Measurements from ENCODE around the gene HES1. TPM values are rescaled to one million over a fixed set of nuclear protein-coding genes. Genes with fewer than 3 reads are reported as not detected.

The HES1 gene
- total and polyA plus RNA-seq, 9 donors = 16.7 to 116 (median 35.0) TPM

- no peaks in the 10 kb centered on the region for H3K9me3 ChIP-seq
- no peaks in the 10 kb centered on the region for H3K36me3 ChIP-seq
- no peaks in the 10 kb centered on the region for H3K27me3 ChIP-seq
- peaks cover 2% of the 10 kb centered on the region for H3K4me1 ChIP-seq (ENCODE audit: insufficient read depth)
- intact Hi-C loops (cut with DNase I) = no loop called here
- H3K4me3 ChIP-seq = no peak overlapping the region
- no peak for TF ChIP-seq EP300 (IDR thresholded peaks at IDR 0.05)
- TF ChIP-seq, protein P1, sequence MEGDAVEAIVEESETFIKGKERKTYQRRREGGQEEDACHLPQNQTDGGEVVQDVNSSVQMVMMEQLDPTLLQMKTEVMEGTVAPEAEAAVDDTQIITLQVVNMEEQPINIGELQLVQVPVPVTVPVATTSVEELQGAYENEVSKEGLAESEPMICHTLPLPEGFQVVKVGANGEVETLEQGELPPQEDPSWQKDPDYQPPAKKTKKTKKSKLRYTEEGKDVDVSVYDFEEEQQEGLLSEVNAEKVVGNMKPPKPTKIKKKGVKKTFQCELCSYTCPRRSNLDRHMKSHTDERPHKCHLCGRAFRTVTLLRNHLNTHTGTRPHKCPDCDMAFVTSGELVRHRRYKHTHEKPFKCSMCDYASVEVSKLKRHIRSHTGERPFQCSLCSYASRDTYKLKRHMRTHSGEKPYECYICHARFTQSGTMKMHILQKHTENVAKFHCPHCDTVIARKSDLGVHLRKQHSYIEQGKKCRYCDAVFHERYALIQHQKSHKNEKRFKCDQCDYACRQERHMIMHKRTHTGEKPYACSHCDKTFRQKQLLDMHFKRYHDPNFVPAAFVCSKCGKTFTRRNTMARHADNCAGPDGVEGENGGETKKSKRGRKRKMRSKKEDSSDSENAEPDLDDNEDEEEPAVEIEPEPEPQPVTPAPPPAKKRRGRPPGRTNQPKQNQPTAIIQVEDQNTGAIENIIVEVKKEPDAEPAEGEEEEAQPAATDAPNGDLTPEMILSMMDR (IDR thresholded peaks at IDR 0.05) = no peak
- DNase-seq = no peak
- WGBS, 3 donors = 92 to 95% (median 93%) methylated on average over 10 of the region's 10 CpGs
- no peak overlapping the region for H3K27ac ChIP-seq
These were observed 40.0 kb upstream of the HES1 start for GRCh38 chr3:194095902-194096301.

DNA sequence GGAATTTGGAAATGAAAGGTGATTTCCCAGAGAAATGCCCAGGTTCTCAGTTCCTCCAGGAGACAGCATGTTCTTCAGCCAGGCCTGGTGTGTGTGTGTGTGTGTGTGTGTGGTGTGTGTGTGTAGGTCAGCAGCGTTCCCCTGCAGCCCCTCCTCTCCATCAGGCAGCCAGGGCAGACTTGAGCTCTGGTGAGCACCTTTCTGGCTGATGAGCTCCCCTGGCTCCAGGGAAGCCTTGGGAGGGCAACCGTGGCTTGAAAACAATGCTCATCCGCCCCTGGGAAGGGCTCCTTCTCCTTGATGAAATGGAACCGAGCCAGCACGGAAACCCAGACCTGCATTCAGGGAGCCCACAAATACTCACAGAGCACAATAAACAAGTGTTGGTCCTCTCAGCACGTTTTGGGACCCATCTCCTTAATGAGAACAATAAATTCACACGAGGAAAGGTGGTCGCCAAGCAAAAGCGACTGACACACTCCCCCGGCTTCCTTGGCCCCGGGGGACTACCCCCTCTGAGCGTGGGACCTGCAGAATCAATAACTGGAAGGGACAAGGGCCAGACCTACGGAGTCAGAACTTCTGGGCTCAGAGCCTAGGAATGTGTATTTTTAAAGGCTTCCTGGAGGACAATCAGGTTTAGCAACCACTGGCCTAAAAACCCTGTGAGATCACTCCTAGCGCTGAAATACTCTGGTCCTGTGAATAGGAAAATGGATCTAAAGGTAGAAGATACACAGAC, 38.6 kb upstream of the HES1 start:
- peak in 3 of 5 donors; percentile 24 to 52 (median 49) for DNase-seq
- no peak for TF ChIP-seq EP300 (IDR thresholded peaks at IDR 0.05)
- TF ChIP-seq, protein P1 (IDR thresholded peaks at IDR 0.05) = no peak
- H3K27me3 ChIP-seq = no peaks in the 10 kb centered on the region
- intact Hi-C loops (cut with DNase I) = no loop called here
- no peak overlapping the region for H3K27ac ChIP-seq
- no peaks in the 10 kb centered on the region for H3K36me3 ChIP-seq
- WGBS, 3 donors = 38 to 43% (median 42%) methylated on average over 14 of the region's 14 CpGs
- H3K9me3 ChIP-seq = no peaks in the 10 kb centered on the region
- no peak overlapping the region for H3K4me3 ChIP-seq
- H3K4me1 ChIP-seq (ENCODE audit: insufficient read depth) = peaks cover 2% of the 10 kb centered on the region

DNA sequence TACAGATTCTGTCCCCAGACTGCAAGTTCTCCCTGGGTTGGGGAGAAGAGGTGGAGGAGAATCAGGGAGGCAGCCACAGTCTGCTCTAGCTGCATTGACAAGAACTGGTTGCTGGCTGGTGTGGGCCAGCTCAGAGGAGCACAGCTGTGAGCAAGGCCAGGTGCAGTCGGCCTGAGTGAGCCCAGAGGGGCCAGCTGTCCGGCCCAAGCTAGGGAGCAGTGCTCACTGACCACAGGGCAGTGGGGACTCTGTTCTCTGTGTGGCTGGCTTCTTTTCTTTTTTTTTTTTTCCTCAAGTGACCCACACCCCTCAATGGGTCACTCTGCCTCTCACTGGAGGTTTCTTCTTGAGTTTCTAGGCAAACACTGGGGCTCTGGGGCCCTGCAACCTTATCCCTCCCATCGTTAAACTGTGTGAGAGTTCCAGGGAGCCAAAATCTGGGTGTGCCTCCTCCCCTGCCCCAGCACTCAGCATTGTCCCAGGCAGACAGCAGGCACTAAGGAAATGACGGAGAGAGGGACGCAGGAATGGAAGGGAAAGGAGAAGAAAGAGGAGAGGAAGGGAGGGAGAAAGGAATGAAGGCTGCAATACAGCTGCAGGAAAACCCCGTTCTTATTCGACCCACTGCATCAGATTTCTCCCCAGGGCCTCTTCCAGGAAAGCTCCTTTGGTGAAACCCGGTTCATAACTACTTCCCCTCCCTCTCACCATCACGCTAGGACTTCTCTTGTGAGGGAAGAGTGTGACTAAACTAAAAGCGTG, 37.7 kb upstream of the HES1 start:
- Histone ChIP-seq H3K4me3 (no peak overlapping the region), H3K27me3 (no peaks in the 10 kb centered on the region), H3K27ac (no peak overlapping the region), H3K9me3 (no peaks in the 10 kb centered on the region), H3K4me1 (ENCODE audit: insufficient read depth) (peaks cover 2% of the 10 kb centered on the region), H3K36me3 (no peaks in the 10 kb centered on the region)
- TF ChIP-seq POLR2A (IDR thresholded peaks at IDR 0.05) (no peak), EP300 (IDR thresholded peaks at IDR 0.05) (no peak)
- TF ChIP-seq, protein P1 (IDR thresholded peaks at IDR 0.05) = no peak
- DNase-seq = no peak
- WGBS, 3 donors = 62 to 65% (median 62%) methylated on average over 10 of the region's 10 CpGs
- intact Hi-C loops (cut with DNase I) = no loop called here

- H3K4me3 ChIP-seq = no peak overlapping the region
- H3K27me3 ChIP-seq = no peaks in the 10 kb centered on the region
- peaks cover 2% of the 10 kb centered on the region for H3K4me1 ChIP-seq (ENCODE audit: insufficient read depth)
- 85 to 90% (median 85%) methylated on average over 4 of the region's 4 CpGs for WGBS, 3 donors
- intact Hi-C loops (cut with DNase I) = no loop called here
- no peak overlapping the region for H3K27ac ChIP-seq
- no peaks in the 10 kb centered on the region for H3K36me3 ChIP-seq
- no peak for DNase-seq
- no peaks in the 10 kb centered on the region for H3K9me3 ChIP-seq
- TF ChIP-seq POLR2A (IDR thresholded peaks at IDR 0.05) = no peak
- TF ChIP-seq, protein P1 (IDR thresholded peaks at IDR 0.05) = no peak
- TF ChIP-seq EP300 (IDR thresholded peaks at IDR 0.05) = no peak
These were observed 37.1 kb upstream of the HES1 start for GRCh38 chr3:194098843-194099183.
